K562 (cell line): ENCODE results near the gene CERS6. TPM values are rescaled to one million over a fixed set of nuclear protein-coding genes. Genes with fewer than 3 reads are reported as not detected.

Source experiments
- ATAC-seq: fragments of 200-7000 bp; cut with Tn5 transposase; 3 replicates; pipeline ENCODE4 v1.9.1; 2020; ENCODE audit warnings: moderate library complexity
- BruUV-seq: library from RNA; stranded (reverse); fragments of 400-500 nt; replicated peaks from 2 replicates; lab custom pipeline; 2021; lab: Mats Ljungman, UMichigan
- CTCF ChIA-PET: fragments of 300-600 bp; formaldehyde crosslinking; extraction: SDS; loops from one replicate; lab custom pipeline; 2021; ENCODE audit warnings: low intra/inter-chr PET ratio; lab: Yijun Ruan, JAX
- POLR2A ChIA-PET: fragments of 300-600, 350-650 bp; sonication (Branson Sonifier 250); formaldehyde crosslinking; extraction: SDS; loops from one replicate; lab custom pipeline; 2021; ENCODE audit warnings: antibody characterized with exemption, inconsistent platforms; lab: Yijun Ruan, JAX
- DNase-seq, 4 experiments: peaks; one replicate each; pipeline versions ENCODE4 v3.0.0 to v3.0.0-alpha.2; 2011 to 2018; ENCODE audit warnings: low spot score in 3 of 4, mixed read lengths in 3 of 4; ENCODE audit errors: extremely low read depth in 1 of 4
- FAIRE-seq: peaks from 2 replicates; lab custom pipeline; 2011; peaks lifted over from hg19 to GRCh38; lab: Jason Lieb, UNC
- H2AFZ ChIP-seq: 2 replicates; pipeline ENCODE4 v1.6.0; 2011; ENCODE audit warnings: low read depth, low read length, control low read depth, inconsistent platforms
- H3K27ac ChIP-seq: fragments of 200-600 bp; 3 replicates; pipeline ENCODE4 v1.8.0; 2011; ENCODE audit warnings: low read depth, mild to moderate bottlenecking, control low read depth, inconsistent platforms, low read length, moderate library complexity, mixed read lengths; ENCODE audit errors: extremely low read depth
- H3K27me3 ChIP-seq, 2 experiments: fragments of 300-600 bp in 1 of 2; 2 replicates in 1 of 2; 3 replicates in 1 of 2; pipeline versions ENCODE4 v1.6.0 to v1.8.0; 2011; ENCODE audit warnings: inconsistent platforms in 2 of 2, low read length in 2 of 2, mild to moderate bottlenecking in 1 of 2, mixed read lengths in 1 of 2, moderate library complexity in 1 of 2; ENCODE audit not compliant: control insufficient read depth in 2 of 2, insufficient read depth in 2 of 2
- H3K36me3 ChIP-seq: fragments of 300-600 bp; 3 replicates; pipeline ENCODE4 v1.8.0; 2011; ENCODE audit warnings: mild to moderate bottlenecking, low read length, inconsistent platforms; ENCODE audit not compliant: control insufficient read depth, insufficient read depth
- H3K4me1 ChIP-seq, 2 experiments: fragments of 200-600 bp in 1 of 2; replicated peaks in 1 of 2; 2 replicates in 1 of 2; 3 replicates in 1 of 2; pipeline versions ENCODE4 v1.5.1 to v1.8.0; 2011; ENCODE audit warnings: inconsistent platforms in 2 of 2, low read length in 2 of 2, mild to moderate bottlenecking in 1 of 2, mixed read lengths in 1 of 2, moderate library complexity in 1 of 2; ENCODE audit not compliant: control insufficient read depth in 2 of 2, insufficient read depth in 2 of 2
- H3K4me2 ChIP-seq: 2 replicates; pipeline ENCODE4 v1.6.1; 2011; ENCODE audit warnings: low read length, control low read depth, inconsistent platforms, mixed read lengths; ENCODE audit not compliant: insufficient read depth
- H3K4me3 ChIP-seq: fragments of 200-600 bp; sonication (generic), shearing (Covaris generic); 2 replicates; pipeline ENCODE4 v1.5.1; 2016; ENCODE audit warnings: control low read depth, inconsistent platforms
- H3K79me2 ChIP-seq: fragments of 200-600 bp; 3 replicates; pipeline ENCODE4 v1.8.0; 2011; ENCODE audit warnings: low read length, inconsistent platforms; ENCODE audit not compliant: control insufficient read depth, insufficient read depth
- H3K9ac ChIP-seq, 2 experiments: 2 replicates each; pipeline versions ENCODE4 v1.6.0 to v1.6.1; 2011; ENCODE audit warnings: low read depth in 2 of 2, low read length in 2 of 2, control low read depth in 1 of 2, inconsistent platforms in 1 of 2, mild to moderate bottlenecking in 1 of 2, mixed read lengths in 1 of 2; ENCODE audit not compliant: insufficient read depth in 1 of 2
- H3K9me1 ChIP-seq: one replicate; pipeline ENCODE4 v1.6.0; 2011; ENCODE audit warnings: inconsistent platforms, mild to moderate bottlenecking, low read length, moderate library complexity; ENCODE audit not compliant: control insufficient read depth, insufficient read depth
- H3K9me3 ChIP-seq: replicated peaks from 2 replicates; pipeline ENCODE4 v1.5.1; 2011; ENCODE audit warnings: low read depth, low read length, inconsistent platforms; ENCODE audit not compliant: control insufficient read depth, insufficient read depth
- H4K20me1 ChIP-seq: replicated peaks from 2 replicates; pipeline ENCODE4 v1.6.1; 2011; ENCODE audit warnings: low read length, inconsistent platforms, mixed read lengths; ENCODE audit not compliant: control insufficient read depth, insufficient read depth
- CAMTA2 ChIP-seq: fragments of 250-450 bp; sonication (Bioruptor Pico); conservative IDR thresholded peaks from 2 replicates; pipeline ENCODE4 v1.5.1; 2022
- ETS2 ChIP-seq: IDR thresholded peaks from 2 replicates; pipeline ENCODE4 v1.6.1; 2016; ENCODE audit warnings: borderline replicate concordance, missing genetic modification characterization, mild to moderate bottlenecking, moderate library complexity, missing compliant biosample characterization; ENCODE audit not compliant: poor library complexity, severe bottlenecking
- NFIX ChIP-seq: fragments of 250-450 bp; sonication (Bioruptor Pico); IDR thresholded peaks from 2 replicates; pipeline ENCODE4 v1.4.0; 2020; ENCODE audit warnings: low read depth, mild to moderate bottlenecking, moderate library complexity
- NR2F6 ChIP-seq: fragments of 450-650 bp; formaldehyde crosslinking; IDR thresholded peaks from 2 replicates; pipeline ENCODE4 v1.4.0; 2020; ENCODE audit warnings: mild to moderate bottlenecking
- POLR2B ChIP-seq: fragments of 450-650 bp; IDR thresholded peaks from 2 replicates; pipeline ENCODE4 v1.6.1; 2018; ENCODE audit warnings: low read depth; ENCODE audit not compliant: partially characterized antibody
- TFE3 ChIP-seq: fragments of 450-650 bp; formaldehyde crosslinking; IDR thresholded peaks from 2 replicates; pipeline ENCODE4 v1.4.0; 2020; ENCODE audit warnings: mild to moderate bottlenecking, mixed read lengths
- WGBS: fragments of 100-300 bp; shearing (Covaris generic); methylation state at CpG from one replicate; pipeline ENCODE4 v1.1.6; 2016; ENCODE audit warnings: low coverage, mixed read lengths; ENCODE audit not compliant: insufficient coverage; ENCODE audit errors: missing lambda C conversion rate; 5-methylcytosine and 5-hydroxymethylcytosine counted together
- in situ Hi-C: fragments of 300-500 bp; cut with MboI; formaldehyde crosslinking; loops from 4 replicates; pipeline ENCODE4 v1.15.0; 2018; ENCODE audit warnings: inconsistent platforms, mixed read lengths
- intact Hi-C: fragments of 100-400 bp; cut with micrococcal nuclease; formaldehyde crosslinking; loops from 2 replicates; pipeline ENCODE4 v1.14.2; 2022
- polyA plus RNA-seq, 8 experiments: library from polyadenylated mRNA; depleted of rRNA in 4 of 8; stranded (reverse) in 5 of 8; unstranded in 3 of 8; fragments of >200 nt; fragmentation: Nextera tagmentation in 2 of 8; fragmentation: Illumina TruSeq in 1 of 8; extraction: Ambion mirVana in 2 of 8; extraction: Trizol in 1 of 8; gene quantifications; 2 replicates each; pipeline versions ENCODE4 v1.2.1 to v1.2.3, GENCODE V29; 2011 to 2014; ENCODE audit warnings: inconsistent platforms in 1 of 8, missing spikeins in 1 of 8
- total RNA-seq, 7 experiments: library from RNA; depleted of rRNA in 6 of 7; stranded (reverse); fragments of >200 nt in 6 of 7; fragmentation: Illumina TruSeq in 2 of 7; extraction: Trizol in 2 of 7; gene quantifications; 2 replicates each; pipeline versions ENCODE4 v1.2.1 to v1.2.3, GENCODE V29; 2011 to 2021; ENCODE audit warnings: low replicate concordance in 1 of 7

Gene CERS6
- total and polyA plus RNA-seq, 9 of the 15 experiments (the other 6 are each of a cell fraction or from before 2014, with no cell fraction given), result 1.6 to 13.6 (median 11.4) TPM

DNA sequence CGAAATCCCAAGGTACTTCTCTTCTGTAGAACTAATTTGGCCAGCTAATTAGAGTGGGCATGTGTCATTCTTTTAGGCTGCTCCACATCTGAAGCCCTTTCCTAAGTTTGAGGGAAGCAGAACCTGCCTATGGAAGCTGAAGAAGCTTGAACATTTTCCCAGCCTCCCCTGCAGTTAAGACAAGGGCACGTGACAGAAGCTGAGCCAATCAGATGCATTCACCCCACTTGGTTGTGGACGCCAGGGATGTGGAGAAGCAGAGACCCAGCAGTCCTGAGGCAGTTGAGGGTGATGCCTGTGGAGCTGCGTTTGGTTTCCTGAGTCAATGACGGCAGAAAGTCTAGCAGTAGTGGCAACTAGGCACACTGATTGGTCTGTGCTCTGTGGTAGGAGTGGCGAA is 26.1 kb upstream of the CERS6 start (continued):
- peak; percentile 36; the same call in 1 of the 2 replicates for TF ChIP-seq TFE3 (CRISPR knock-in tag)

DNA sequence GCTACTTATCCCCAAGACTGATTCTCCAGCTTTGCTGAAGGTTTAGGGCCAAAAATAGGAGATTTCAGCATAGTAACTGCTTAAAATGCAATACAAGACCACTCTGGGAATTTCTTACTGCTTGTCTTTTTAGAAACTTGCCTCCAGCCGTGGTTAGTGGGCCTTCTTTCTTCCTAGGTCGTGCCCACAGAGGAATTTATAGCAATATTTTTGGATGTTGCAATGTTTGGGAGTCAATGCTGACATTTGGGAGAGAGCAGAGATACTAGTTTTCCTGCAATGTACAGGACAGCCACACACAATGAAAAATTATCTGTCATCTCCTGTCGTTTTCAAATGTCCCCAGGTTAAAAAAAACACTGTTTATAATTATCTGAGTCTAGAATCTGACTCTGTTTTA is 25.6 kb upstream of the CERS6 start:
- DNase-seq (no peak), FAIRE-seq (no peak)
- Histone ChIP-seq H3K9me3 (no peaks in the 10 kb centered on the region), H3K27ac (no peak overlapping the region), H3K36me3 (no peaks in the 10 kb centered on the region), H3K4me3 (no peak overlapping the region), H3K9ac (no peak overlapping the region), H3K27me3 (no peaks in the 10 kb centered on the region; a peak in 1 of 5 replicates)
- CTCF ChIA-PET, result no interaction called here
- WGBS, result 2% methylated on average over 3 of the region's 3 CpGs
- in situ Hi-C loops, result no loop called here
- TF ChIP-seq NR2F6 (CRISPR knock-in tag) (no peak), ETS2 (no peak), POLR2B (no peak), CAMTA2 (CRISPR knock-in tag) (no peak), NFIX (CRISPR knock-in tag) (no peak)
- TF ChIP-seq, all 486 proteins: peak for 0
- no peak for ATAC-seq
- intact Hi-C loops, result no loop called here
- H2AFZ ChIP-seq, result peak overlapping the region; percentile 36
- peak overlapping the region; percentile 54 for H3K4me2 ChIP-seq
- BruUV-seq, result no TSS peak
- POLR2A ChIA-PET, result interaction anchor here (0.8 to 1.2 kb wide), 2 partner anchors 12 to 25 kb away, joined by 3 read pairs; no protein-coding TSS in a partner anchor
- H3K9me1 ChIP-seq, result no peaks in the 10 kb centered on the region
- H4K20me1 ChIP-seq, result no peaks in the 10 kb centered on the region
- H3K79me2 ChIP-seq, result no peaks in the 10 kb centered on the region
- H3K4me1 ChIP-seq, result no peaks in the 10 kb centered on the region
